ENCODE data around the gene FNDC11.

The FNDC11 gene

GRCh38 chr20:63582382-63583063 is 28.6 kb downstream of the FNDC11 start:
- Histone ChIP-seq H3K36me3 (ENCODE audit: control insufficient read depth, insufficient read depth, low read length) (no peaks in the 10 kb centered on the region), H3K9ac (ENCODE audit: low read depth, low read length) (no peak overlapping the region), H3K9me3 (ENCODE audit: control insufficient read depth, insufficient read depth, low read length) (no peaks in the 10 kb centered on the region), H3K27me3 (ENCODE audit: control insufficient read depth, insufficient read depth, low read length) (no peaks in the 10 kb centered on the region), H3K27ac (ENCODE audit: low read depth, low read length) (no peak overlapping the region), H3K4me3 (ENCODE audit: low read depth, low read length) (no peak overlapping the region), H3K4me1 (ENCODE audit: control insufficient read depth, insufficient read depth, low read length) (no peaks in the 10 kb centered on the region)

- H3K9me3 ChIP-seq (ENCODE audit: control insufficient read depth, insufficient read depth, low read length) = no peaks in the 10 kb centered on the region
- no peak overlapping the region for H3K27ac ChIP-seq (ENCODE audit: low read depth, low read length)
- H3K36me3 ChIP-seq (ENCODE audit: control insufficient read depth, insufficient read depth, low read length) = peaks cover 21% of the 10 kb centered on the region
- no peak overlapping the region for H3K4me3 ChIP-seq (ENCODE audit: low read depth, low read length)
- no peaks in the 10 kb centered on the region for H3K27me3 ChIP-seq (ENCODE audit: control insufficient read depth, insufficient read depth, low read length)
- no peak overlapping the region for H3K9ac ChIP-seq (ENCODE audit: low read depth, low read length)
- H3K4me1 ChIP-seq (ENCODE audit: control insufficient read depth, insufficient read depth, low read length) = no peaks in the 10 kb centered on the region
Observed at GRCh38 chr20:63585616-63586565, 31.9 kb downstream of the FNDC11 start.

- Histone ChIP-seq H3K9me3 (ENCODE audit: control insufficient read depth, insufficient read depth, low read length) (no peaks in the 10 kb centered on the region), H3K36me3 (ENCODE audit: control insufficient read depth, insufficient read depth, low read length) (peaks cover 29% of the 10 kb centered on the region), H3K9ac (ENCODE audit: low read depth, low read length) (no peak overlapping the region), H3K4me1 (ENCODE audit: control insufficient read depth, insufficient read depth, low read length) (no peaks in the 10 kb centered on the region), H3K27ac (ENCODE audit: low read depth, low read length) (no peak overlapping the region), H3K4me3 (ENCODE audit: low read depth, low read length) (no peak overlapping the region), H3K27me3 (ENCODE audit: control insufficient read depth, insufficient read depth, low read length) (no peaks in the 10 kb centered on the region)
Observed at GRCh38 chr20:63586797-63587196, 32.8 kb downstream of the FNDC11 start.

GRCh38 chr20:63587256-63587655 is 33.3 kb downstream of the FNDC11 start:
- Histone ChIP-seq H3K4me3 (ENCODE audit: low read depth, low read length) (no peak overlapping the region), H3K36me3 (ENCODE audit: control insufficient read depth, insufficient read depth, low read length) (peaks cover 33% of the 10 kb centered on the region), H3K27ac (ENCODE audit: low read depth, low read length) (no peak overlapping the region), H3K9ac (ENCODE audit: low read depth, low read length) (no peak overlapping the region), H3K9me3 (ENCODE audit: control insufficient read depth, insufficient read depth, low read length) (no peaks in the 10 kb centered on the region), H3K4me1 (ENCODE audit: control insufficient read depth, insufficient read depth, low read length) (no peaks in the 10 kb centered on the region), H3K27me3 (ENCODE audit: control insufficient read depth, insufficient read depth, low read length) (no peaks in the 10 kb centered on the region)

- H3K27me3 ChIP-seq (ENCODE audit: control insufficient read depth, insufficient read depth, low read length) = no peaks in the 10 kb centered on the region
- H3K4me1 ChIP-seq (ENCODE audit: control insufficient read depth, insufficient read depth, low read length) = no peaks in the 10 kb centered on the region
- H3K9ac ChIP-seq (ENCODE audit: low read depth, low read length) = no peak overlapping the region
- H3K9me3 ChIP-seq (ENCODE audit: control insufficient read depth, insufficient read depth, low read length) = no peaks in the 10 kb centered on the region
- no peak overlapping the region for H3K4me3 ChIP-seq (ENCODE audit: low read depth, low read length)
- H3K27ac ChIP-seq (ENCODE audit: low read depth, low read length) = no peak overlapping the region
- peaks cover 39% of the 10 kb centered on the region for H3K36me3 ChIP-seq (ENCODE audit: control insufficient read depth, insufficient read depth, low read length)
Observed at GRCh38 chr20:63587776-63588591, 34.0 kb downstream of the FNDC11 start.

GRCh38 chr20:63588641-63589041 is 34.7 kb downstream of the FNDC11 start:
- Histone ChIP-seq H3K27ac (ENCODE audit: low read depth, low read length) (no peak overlapping the region), H3K4me3 (ENCODE audit: low read depth, low read length) (no peak overlapping the region), H3K27me3 (ENCODE audit: control insufficient read depth, insufficient read depth, low read length) (no peaks in the 10 kb centered on the region), H3K36me3 (ENCODE audit: control insufficient read depth, insufficient read depth, low read length) (peaks cover 39% of the 10 kb centered on the region), H3K4me1 (ENCODE audit: control insufficient read depth, insufficient read depth, low read length) (no peaks in the 10 kb centered on the region), H3K9me3 (ENCODE audit: control insufficient read depth, insufficient read depth, low read length) (no peaks in the 10 kb centered on the region), H3K9ac (ENCODE audit: low read depth, low read length) (no peak overlapping the region)

GRCh38 chr20:63589261-63590217 is 35.6 kb downstream of the FNDC11 start:
- Histone ChIP-seq H3K4me1 (ENCODE audit: control insufficient read depth, insufficient read depth, low read length) (no peaks in the 10 kb centered on the region), H3K27ac (ENCODE audit: low read depth, low read length) (no peak overlapping the region), H3K27me3 (ENCODE audit: control insufficient read depth, insufficient read depth, low read length) (no peaks in the 10 kb centered on the region), H3K36me3 (ENCODE audit: control insufficient read depth, insufficient read depth, low read length) (peaks cover 39% of the 10 kb centered on the region), H3K9ac (ENCODE audit: low read depth, low read length) (no peak overlapping the region), H3K4me3 (ENCODE audit: low read depth, low read length) (no peak overlapping the region), H3K9me3 (ENCODE audit: control insufficient read depth, insufficient read depth, low read length) (no peaks in the 10 kb centered on the region)

- Histone ChIP-seq H3K4me3 (ENCODE audit: low read depth, low read length) (no peak overlapping the region), H3K27ac (ENCODE audit: low read depth, low read length) (no peak overlapping the region), H3K9me3 (ENCODE audit: control insufficient read depth, insufficient read depth, low read length) (no peaks in the 10 kb centered on the region), H3K9ac (ENCODE audit: low read depth, low read length) (no peak overlapping the region), H3K36me3 (ENCODE audit: control insufficient read depth, insufficient read depth, low read length) (peaks cover 39% of the 10 kb centered on the region), H3K27me3 (ENCODE audit: control insufficient read depth, insufficient read depth, low read length) (no peaks in the 10 kb centered on the region), H3K4me1 (ENCODE audit: control insufficient read depth, insufficient read depth, low read length) (no peaks in the 10 kb centered on the region)
Observed at GRCh38 chr20:63590218-63591146, 36.5 kb downstream of the FNDC11 start.

- Histone ChIP-seq H3K27me3 (ENCODE audit: control insufficient read depth, insufficient read depth, low read length) (no peaks in the 10 kb centered on the region), H3K4me3 (ENCODE audit: low read depth, low read length) (no peak overlapping the region), H3K36me3 (ENCODE audit: control insufficient read depth, insufficient read depth, low read length) (peaks cover 39% of the 10 kb centered on the region), H3K9ac (ENCODE audit: low read depth, low read length) (no peak overlapping the region), H3K4me1 (ENCODE audit: control insufficient read depth, insufficient read depth, low read length) (no peaks in the 10 kb centered on the region), H3K9me3 (ENCODE audit: control insufficient read depth, insufficient read depth, low read length) (no peaks in the 10 kb centered on the region), H3K27ac (ENCODE audit: low read depth, low read length) (no peak overlapping the region)
Observed at GRCh38 chr20:63591147-63591533, 37.2 kb downstream of the FNDC11 start.

All from HUES48 (cell line).